ENCODE measurements around the gene EIF2D. TPM values are rescaled to one million over a fixed set of nuclear protein-coding genes. Genes with fewer than 3 reads are reported as not detected.

Gene EIF2D
- total RNA-seq, 1 donor from 2014 or later = 19.5 TPM

DNA sequence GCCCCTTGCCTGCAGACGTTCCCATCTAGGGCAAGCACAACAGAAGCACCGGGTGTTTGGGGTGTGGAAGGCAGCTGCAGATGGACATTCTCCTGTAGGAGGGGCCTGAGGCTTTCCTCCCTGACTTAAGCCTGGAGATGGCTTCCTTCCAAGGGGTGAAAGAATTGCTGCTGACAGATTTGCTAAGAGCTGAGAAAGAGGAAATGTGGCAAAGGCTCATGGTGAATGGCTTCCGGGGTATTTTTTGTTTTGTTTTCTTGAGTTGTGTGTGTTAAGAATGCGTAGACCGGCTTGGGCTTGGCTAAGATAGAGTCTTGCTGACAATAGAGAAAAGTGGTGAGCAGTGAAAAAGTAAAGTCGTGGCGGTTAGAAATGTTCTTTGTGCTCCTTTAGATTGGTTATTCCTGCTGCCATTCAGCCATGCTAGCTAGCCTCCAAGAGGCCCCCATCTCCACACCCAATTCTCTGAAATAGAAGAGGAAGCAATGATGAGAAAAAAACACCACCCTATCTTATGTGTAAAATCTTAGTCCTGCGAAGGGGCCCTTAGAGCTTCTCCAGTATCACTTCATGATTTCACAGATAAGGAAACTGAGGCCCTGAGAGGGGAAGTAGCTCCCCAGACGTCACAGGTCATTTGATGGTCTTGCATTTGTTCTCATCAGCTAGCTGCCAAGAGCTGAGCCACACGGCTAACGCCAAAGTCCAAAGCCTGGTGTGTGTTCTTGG lies 36.9 kb downstream of the EIF2D start:
- Mint-ChIP-seq H3K27ac (ENCODE audit: unreplicated experiment) (no peak overlapping the region), H3K4me1 (ENCODE audit: low read depth, unreplicated experiment) (peaks cover 5% of the 10 kb centered on the region), H3K9me3 (ENCODE audit: unreplicated experiment) (no peaks in the 10 kb centered on the region), H3K27me3 (ENCODE audit: unreplicated experiment) (no peaks in the 10 kb centered on the region), H3K4me3 (ENCODE audit: unreplicated experiment) (no peak overlapping the region), H3K36me3 (ENCODE audit: unreplicated experiment) (no peaks in the 10 kb centered on the region)
- no peak for DNase-seq
- TF ChIP-seq, protein P1, sequence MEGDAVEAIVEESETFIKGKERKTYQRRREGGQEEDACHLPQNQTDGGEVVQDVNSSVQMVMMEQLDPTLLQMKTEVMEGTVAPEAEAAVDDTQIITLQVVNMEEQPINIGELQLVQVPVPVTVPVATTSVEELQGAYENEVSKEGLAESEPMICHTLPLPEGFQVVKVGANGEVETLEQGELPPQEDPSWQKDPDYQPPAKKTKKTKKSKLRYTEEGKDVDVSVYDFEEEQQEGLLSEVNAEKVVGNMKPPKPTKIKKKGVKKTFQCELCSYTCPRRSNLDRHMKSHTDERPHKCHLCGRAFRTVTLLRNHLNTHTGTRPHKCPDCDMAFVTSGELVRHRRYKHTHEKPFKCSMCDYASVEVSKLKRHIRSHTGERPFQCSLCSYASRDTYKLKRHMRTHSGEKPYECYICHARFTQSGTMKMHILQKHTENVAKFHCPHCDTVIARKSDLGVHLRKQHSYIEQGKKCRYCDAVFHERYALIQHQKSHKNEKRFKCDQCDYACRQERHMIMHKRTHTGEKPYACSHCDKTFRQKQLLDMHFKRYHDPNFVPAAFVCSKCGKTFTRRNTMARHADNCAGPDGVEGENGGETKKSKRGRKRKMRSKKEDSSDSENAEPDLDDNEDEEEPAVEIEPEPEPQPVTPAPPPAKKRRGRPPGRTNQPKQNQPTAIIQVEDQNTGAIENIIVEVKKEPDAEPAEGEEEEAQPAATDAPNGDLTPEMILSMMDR (IDR thresholded peaks at IDR 0.05; ENCODE audit: partially characterized antibody, unreplicated experiment) = no peak

DNA sequence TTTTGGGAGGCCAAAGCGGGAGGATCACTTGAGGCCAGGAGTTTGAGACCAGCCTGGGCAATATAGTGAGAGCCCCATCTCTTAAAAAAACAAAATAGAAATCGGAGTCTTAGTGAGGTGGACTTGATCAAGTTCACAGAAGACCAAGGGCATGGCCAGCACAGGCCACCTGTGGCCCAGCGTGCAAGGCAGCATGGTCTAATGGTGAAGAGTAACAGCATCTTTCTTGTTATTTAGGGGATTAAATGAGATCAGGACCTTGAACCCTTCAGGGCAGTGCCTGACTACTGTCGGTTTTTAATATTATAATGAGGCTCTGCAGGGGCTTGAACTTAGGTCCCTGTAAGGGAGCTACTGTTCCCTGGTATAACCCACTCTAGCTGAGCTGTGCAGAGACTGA lies 38.5 kb downstream of the EIF2D start:
- Mint-ChIP-seq H3K4me3 (ENCODE audit: unreplicated experiment) (no peak overlapping the region), H3K9me3 (ENCODE audit: unreplicated experiment) (no peaks in the 10 kb centered on the region), H3K36me3 (ENCODE audit: unreplicated experiment) (no peaks in the 10 kb centered on the region), H3K27ac (ENCODE audit: unreplicated experiment) (no peak overlapping the region), H3K27me3 (ENCODE audit: unreplicated experiment) (no peaks in the 10 kb centered on the region), H3K4me1 (ENCODE audit: low read depth, unreplicated experiment) (peaks cover 3% of the 10 kb centered on the region)
- no peak for DNase-seq
- TF ChIP-seq, protein P1 (IDR thresholded peaks at IDR 0.05; ENCODE audit: partially characterized antibody, unreplicated experiment) = no peak

DNA sequence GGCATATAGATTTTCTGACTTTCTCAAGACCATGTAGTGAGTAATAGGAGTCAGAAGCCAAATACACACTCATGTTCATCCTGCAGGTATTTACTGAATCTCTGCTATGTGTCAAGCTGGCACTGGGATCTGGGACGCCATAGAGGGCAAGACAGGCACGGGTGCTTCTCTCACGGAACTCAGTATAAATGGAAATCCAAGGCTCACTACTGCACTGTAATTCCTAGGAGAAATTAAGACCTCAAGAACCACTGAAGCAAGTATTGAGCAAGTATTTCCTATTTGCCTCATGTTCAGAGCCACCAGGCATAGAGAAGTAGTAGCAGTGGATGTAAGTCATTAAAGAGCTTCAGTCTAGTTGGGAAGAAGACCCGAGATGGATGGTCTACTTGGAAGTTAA lies 38.9 kb downstream of the EIF2D start:
- Mint-ChIP-seq H3K27me3 (ENCODE audit: unreplicated experiment) (no peaks in the 10 kb centered on the region), H3K27ac (ENCODE audit: unreplicated experiment) (no peak overlapping the region), H3K4me3 (ENCODE audit: unreplicated experiment) (no peak overlapping the region)

DNA sequence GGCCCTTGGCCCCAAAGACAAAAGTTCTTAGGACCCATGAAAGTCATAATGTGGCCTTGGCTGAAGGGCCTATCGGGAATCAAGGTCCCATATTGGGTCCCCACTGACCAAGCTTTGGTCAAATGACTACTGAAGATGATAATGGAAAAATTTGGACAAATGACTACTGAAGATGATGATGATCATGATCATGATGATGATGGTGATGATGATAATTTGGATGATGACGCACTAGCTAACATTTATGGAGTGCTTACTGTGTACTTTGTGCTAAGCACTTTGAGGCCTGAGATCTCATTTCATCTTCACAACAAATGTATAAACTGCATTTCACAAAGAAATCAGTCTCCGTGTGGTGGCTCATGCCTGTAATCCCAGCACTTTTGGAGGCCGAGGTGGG lies 39.4 kb downstream of the EIF2D start:
- DNase-seq = no peak
- Mint-ChIP-seq H3K4me3 (ENCODE audit: unreplicated experiment) (no peak overlapping the region), H3K36me3 (ENCODE audit: unreplicated experiment) (no peaks in the 10 kb centered on the region), H3K27ac (ENCODE audit: unreplicated experiment) (no peak overlapping the region), H3K4me1 (ENCODE audit: low read depth, unreplicated experiment) (peaks cover 2% of the 10 kb centered on the region), H3K27me3 (ENCODE audit: unreplicated experiment) (no peaks in the 10 kb centered on the region), H3K9me3 (ENCODE audit: unreplicated experiment) (no peaks in the 10 kb centered on the region)
- TF ChIP-seq, protein P1 (IDR thresholded peaks at IDR 0.05; ENCODE audit: partially characterized antibody, unreplicated experiment) = no peak

More for the DNA sequence above, 38.9 kb downstream of the EIF2D start:
- TF ChIP-seq, protein P1 (IDR thresholded peaks at IDR 0.05; ENCODE audit: partially characterized antibody, unreplicated experiment) = no peak
- Mint-ChIP-seq H3K9me3 (ENCODE audit: unreplicated experiment) (no peaks in the 10 kb centered on the region), H3K4me1 (ENCODE audit: low read depth, unreplicated experiment) (peaks cover 4% of the 10 kb centered on the region), H3K36me3 (ENCODE audit: unreplicated experiment) (no peaks in the 10 kb centered on the region)
- no peak for DNase-seq

DNA sequence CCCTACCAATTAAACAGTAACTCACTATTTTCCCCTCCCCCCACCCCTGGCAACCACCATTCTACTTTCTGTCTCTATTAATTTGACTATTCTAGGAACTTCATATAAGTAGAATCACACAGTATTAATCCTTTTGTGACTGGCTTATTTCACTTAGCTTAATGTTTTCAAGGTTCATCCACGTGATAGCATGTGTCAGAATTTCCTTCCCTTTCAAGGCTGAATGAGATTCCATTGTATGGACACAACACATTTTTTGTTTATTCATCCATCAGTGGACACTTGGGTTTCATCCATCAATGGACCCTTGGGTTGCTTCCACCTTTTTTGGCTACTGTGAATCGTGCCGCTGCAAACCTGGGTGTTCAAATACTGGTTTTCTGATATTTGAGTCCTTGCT lies 41.7 kb downstream of the EIF2D start:
- Mint-ChIP-seq H3K4me3 (ENCODE audit: unreplicated experiment) (no peak overlapping the region), H3K36me3 (ENCODE audit: unreplicated experiment) (no peaks in the 10 kb centered on the region), H3K9me3 (ENCODE audit: unreplicated experiment) (no peaks in the 10 kb centered on the region), H3K4me1 (ENCODE audit: low read depth, unreplicated experiment) (peaks cover 6% of the 10 kb centered on the region), H3K27ac (ENCODE audit: unreplicated experiment) (no peak overlapping the region), H3K27me3 (ENCODE audit: unreplicated experiment) (no peaks in the 10 kb centered on the region)
- TF ChIP-seq, protein P1 (IDR thresholded peaks at IDR 0.05; ENCODE audit: partially characterized antibody, unreplicated experiment) = no peak
- no peak for DNase-seq

Measured in glutamatergic neuron (in vitro differentiated cells).